Left ventricle myocardium superior (tissue), 1 donor: ENCODE measurements around the gene GLRX. TPM values are rescaled to one million over a fixed set of nuclear protein-coding genes. Genes with fewer than 3 reads are reported as not detected.

Experiments
- ATAC-seq: fragments of 200-7000 bp; cut with Tn5 transposase; one replicate; pipeline ENCODE4 v1.9.1; 2020; ENCODE audit warnings: mild to moderate bottlenecking, moderate library complexity
- DNase-seq: peaks from one replicate; pipeline ENCODE4 v3.0.0-alpha.2; 2020
- intact Hi-C: fragments of 100-400 bp; cut with micrococcal nuclease; formaldehyde crosslinking; loops from one replicate; pipeline ENCODE4 v1.11.0; 2022
- total RNA-seq: library from RNA; stranded (reverse); fragmentation: NEBNext Ultra II Directional; extraction: Animal tissue kit (Norgen Biotek cat#: 25700); gene quantifications from one replicate; pipeline ENCODE4 v1.2.1, GENCODE V29; 2021
- donor health status: DM: no; HTN: yes; CAD: no; lungs with severe emphysema.

The GLRX gene
- total RNA-seq, 1 donor from 2014 or later, result 106 TPM

GRCh38 chr5:95798545-95798944 lies 24.0 kb downstream of the GLRX start:
- DNase-seq, result no peak
- intact Hi-C loops, result no loop called here
- ATAC-seq, result no peak

- DNase-seq (no peak), ATAC-seq (no peak)
- intact Hi-C loops, result no loop called here
Measured at GRCh38 chr5:95798048-95798447, 24.5 kb downstream of the GLRX start.

DNA sequence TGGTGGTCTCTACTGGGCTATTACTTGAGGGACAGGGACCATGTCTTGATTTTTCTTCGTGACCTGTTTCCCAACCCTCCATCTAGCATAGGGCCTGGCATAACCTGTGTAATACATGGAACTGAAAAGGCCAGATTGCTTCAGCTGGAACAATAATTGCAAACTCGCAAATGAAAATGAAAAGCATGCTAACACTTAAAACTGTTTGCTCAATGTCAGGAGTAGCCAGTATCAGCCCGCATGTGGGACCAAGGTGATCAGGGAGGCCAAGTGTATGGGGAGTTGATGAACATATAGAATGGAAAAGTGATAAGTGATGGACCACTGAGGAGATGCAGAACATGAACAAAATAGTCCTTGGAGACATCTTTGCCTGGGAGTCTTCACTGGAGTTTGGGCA lies 25.2 kb downstream of the GLRX start:
- no peak for DNase-seq
- ATAC-seq, result no peak
- intact Hi-C loops, result no loop called here

DNA sequence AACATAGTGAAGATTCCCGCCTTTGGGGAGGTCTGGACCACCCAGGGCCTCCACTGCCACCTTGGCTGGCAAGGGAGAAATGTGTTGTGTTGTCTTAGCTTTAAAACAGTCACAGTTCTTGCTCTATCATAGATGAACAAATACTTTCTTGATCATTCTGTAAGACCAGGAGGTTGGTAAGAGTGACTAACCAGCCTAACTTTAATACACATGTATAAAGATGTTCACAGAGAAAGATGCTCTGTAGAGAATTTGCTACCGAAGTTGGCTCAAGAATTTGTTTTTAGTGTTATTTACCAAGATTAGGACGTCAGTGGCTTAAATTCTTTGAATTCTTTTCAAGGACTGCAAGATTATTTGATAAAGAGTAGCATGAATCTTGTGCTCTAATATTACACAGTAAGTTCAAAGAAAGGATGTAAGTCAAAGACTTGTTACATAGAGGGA lies 28.4 kb downstream of the GLRX start:
- intact Hi-C loops, result no loop called here
- no peak for ATAC-seq
- no peak for DNase-seq

DNA sequence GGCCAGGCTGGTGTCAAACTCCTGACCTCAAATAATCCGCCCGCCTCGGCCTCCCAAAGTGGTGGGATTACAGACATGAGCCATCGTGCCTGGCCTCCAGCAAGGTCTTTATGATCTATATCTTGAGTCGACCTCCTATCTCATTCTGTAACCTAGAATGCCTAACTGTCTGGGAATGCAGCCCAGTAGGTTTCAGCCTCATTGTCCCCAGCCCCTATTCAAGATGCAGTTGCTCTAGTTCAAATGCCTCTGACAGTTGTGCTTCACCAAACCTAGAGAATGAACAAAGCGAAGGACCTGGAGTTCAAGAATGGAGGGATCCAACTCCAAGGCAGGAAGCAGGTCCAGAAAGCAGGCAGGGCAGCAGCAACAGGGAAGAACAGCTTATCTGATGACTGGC lies 30.8 kb downstream of the GLRX start:
- DNase-seq, result no peak
- no peak for ATAC-seq
- intact Hi-C loops, result no loop called here

DNA sequence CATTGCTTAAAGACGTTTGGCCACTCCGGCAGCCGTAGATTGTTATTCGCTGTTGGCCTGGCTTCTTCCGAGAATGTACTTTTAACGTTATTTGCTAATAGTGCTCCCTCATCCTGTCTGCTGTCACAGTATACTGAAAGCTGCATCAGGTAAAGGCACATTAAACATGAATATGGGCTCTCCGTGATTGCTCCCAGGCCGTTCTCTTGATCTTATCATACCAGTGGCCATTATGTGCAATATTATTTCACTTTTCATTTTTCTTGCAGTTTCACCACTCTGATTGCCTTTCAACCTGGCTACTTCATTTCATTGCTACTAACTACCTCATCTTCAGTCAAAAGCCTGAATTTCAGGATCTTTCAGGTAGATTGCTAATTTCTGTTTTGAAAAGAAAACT lies 34.0 kb downstream of the GLRX start:
- ATAC-seq (no peak), DNase-seq (no peak)
- intact Hi-C loops, result no loop called here

- intact Hi-C loops, result no loop called here
- ATAC-seq, result no peak
- no peak for DNase-seq
Measured at GRCh38 chr5:95786821-95787418, 35.6 kb downstream of the GLRX start.

- ATAC-seq (peak; percentile 23), DNase-seq (no peak)
- intact Hi-C loops, result no loop called here
Measured at GRCh38 chr5:95784514-95785302, 37.8 kb downstream of the GLRX start.

- DNase-seq (no peak), ATAC-seq (no peak)
- intact Hi-C loops, result no loop called here
Measured at GRCh38 chr5:95783661-95784060, 38.9 kb downstream of the GLRX start.

- ATAC-seq, result no peak
- intact Hi-C loops, result no loop called here
- no peak for DNase-seq
Measured at GRCh38 chr5:95782181-95782580, 40.3 kb downstream of the GLRX start.

- intact Hi-C loops, result loop anchor here (2.0 kb wide), 1 partner anchor 62 kb away; no protein-coding TSS in a partner anchor
- peak; percentile 91 for ATAC-seq
- peak; percentile 81 for DNase-seq
Measured at GRCh38 chr5:95781101-95781583, 41.4 kb downstream of the GLRX start.

DNA sequence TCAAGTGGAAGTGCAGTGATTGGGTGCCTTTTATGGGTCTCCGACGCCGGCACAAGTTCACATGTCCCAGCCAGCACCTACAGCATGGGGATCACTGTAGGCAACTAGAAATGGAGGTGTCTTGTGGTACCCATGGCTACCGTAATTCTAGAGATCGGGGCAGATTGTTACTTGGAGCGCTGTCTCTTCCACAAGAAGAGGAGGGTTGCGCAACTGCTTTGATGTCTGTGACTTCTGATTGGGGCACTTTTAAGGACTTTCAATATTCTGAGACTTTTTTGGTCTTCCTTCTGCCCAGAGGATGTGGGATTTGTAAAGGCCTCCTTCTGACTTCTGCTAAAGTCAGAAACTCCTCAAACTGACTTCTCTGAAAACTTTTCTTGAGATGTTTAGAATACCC lies 41.9 kb downstream of the GLRX start:
- intact Hi-C loops, result loop anchor here (2.0 kb wide), 1 partner anchor 62 kb away; no protein-coding TSS in a partner anchor
- DNase-seq (no peak), ATAC-seq (peak; percentile 34)

DNA sequence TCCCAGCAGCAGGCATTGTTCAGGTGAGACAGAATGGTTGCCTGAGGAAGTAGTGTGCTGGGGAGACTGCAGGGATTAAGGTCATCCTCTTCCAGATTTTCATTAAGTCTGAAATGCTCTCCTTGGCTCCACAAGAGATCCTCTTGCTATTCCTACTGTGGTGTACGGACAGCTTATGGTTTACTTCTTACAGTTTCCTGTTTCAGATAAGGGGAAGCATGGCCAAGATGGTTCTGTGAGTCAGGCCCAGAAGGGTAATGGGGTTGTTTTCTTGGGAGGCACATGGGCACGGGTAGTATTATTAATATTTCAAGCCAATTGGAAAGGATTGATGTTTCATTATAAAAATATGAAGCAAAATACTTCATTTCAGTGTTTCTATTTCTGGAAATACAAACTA lies 42.9 kb downstream of the GLRX start:
- intact Hi-C loops, result loop anchor here (2.0 kb wide), 1 partner anchor 63 kb away; no protein-coding TSS in a partner anchor
- DNase-seq (no peak), ATAC-seq (peak; percentile 10)

GRCh38 chr5:95778713-95779436 lies 43.7 kb downstream of the GLRX start:
- intact Hi-C loops, result no loop called here
- DNase-seq (no peak), ATAC-seq (no peak)

- DNase-seq (no peak), ATAC-seq (no peak)
- intact Hi-C loops, result no loop called here
Measured at GRCh38 chr5:95777441-95777840, 45.1 kb downstream of the GLRX start.

DNA sequence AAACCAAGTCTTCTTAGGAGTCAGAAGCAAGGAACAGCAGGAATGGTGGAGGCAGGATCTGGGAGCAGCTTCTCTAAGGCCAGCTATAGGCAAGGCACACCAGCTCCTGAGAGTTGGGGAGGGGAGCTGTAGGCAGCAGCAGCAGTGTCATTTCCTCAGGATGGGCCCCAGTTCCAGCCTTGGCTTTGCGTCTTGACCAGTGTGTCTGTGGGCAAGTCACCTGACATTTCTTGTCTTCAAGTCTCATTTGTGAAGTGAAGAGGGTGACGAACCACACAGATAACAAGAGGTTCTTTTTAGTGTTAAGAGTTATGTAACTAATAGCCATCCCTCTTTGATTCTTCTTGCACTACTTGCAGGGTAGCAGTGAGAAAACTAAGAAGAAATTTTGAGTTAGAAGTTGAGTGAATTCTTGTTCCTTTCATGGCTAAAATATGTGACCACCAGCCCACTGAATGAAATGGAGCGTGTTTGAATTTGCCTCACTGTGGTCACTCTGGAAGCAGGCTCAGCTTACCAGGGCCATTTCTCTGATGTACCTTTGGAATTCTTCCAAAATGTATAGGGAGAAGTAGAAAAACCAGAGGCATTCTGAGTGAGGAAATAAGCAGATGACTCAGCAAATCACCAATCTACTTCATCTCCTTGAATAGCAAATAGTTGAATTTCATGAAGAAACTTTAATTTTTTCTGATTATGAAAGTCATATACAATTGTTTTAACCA lies 49.0 kb downstream of the GLRX start:
- intact Hi-C loops, result no loop called here
- DNase-seq, result no peak
- peak; percentile 6 for ATAC-seq

- peak; percentile 21 for ATAC-seq
- intact Hi-C loops, result no loop called here
Measured at GRCh38 chr5:95771892-95772291, 50.6 kb downstream of the GLRX start.

GRCh38 chr5:95770830-95771708 lies 51.5 kb downstream of the GLRX start:
- intact Hi-C loops, result no loop called here
- ATAC-seq (peak; percentile 90), DNase-seq (peak; percentile 62)

More at GRCh38 chr5:95771892-95772291, 50.6 kb downstream of the GLRX start:
- no peak for DNase-seq
